SK-N-MC (cell line): ENCODE data around the gene SERPINB10.

Experiments used
- EZH2 ChIP-seq: fragments of 200-600 bp; sonication (generic); IDR thresholded peaks from one replicate; pipeline ENCODE4 v1.6.1; 2017; ENCODE audit warnings: antibody characterized with exemption
- POLR2AphosphoS5 ChIP-seq: IDR thresholded peaks from 2 replicates; pipeline ENCODE4 v1.6.1; 2012; ENCODE audit warnings: mild to moderate bottlenecking, low read depth, low read length, borderline replicate concordance

- TF ChIP-seq POLR2AphosphoS5 = no peak
- TF ChIP-seq EZH2 = no peak
These were observed 28.0 kb upstream of the SERPINB10 start for GRCh38 chr18:63879709-63880108.
